ENCODE measurements around the gene GABRG3. TPM values are rescaled to one million over a fixed set of nuclear protein-coding genes. Genes with fewer than 3 reads are reported as not detected.
"Not testable (repeated sequence)": the region's sequence is repeated elsewhere in the genome, so short reads cannot be mapped to it uniquely, and the experiment has no call there.

Gene GABRG3
- total RNA-seq, 1 donor from 2014 or later = 0.06 TPM

GRCh38 chr15:26981492-26981891 lies 10.5 kb downstream of the GABRG3 start:
- no peak overlapping the region for H3K4me3 ChIP-seq (ENCODE audit: low read depth, low read length)
- no peak for DNase-seq (ENCODE audit: low read depth)
- TF ChIP-seq, protein P1, sequence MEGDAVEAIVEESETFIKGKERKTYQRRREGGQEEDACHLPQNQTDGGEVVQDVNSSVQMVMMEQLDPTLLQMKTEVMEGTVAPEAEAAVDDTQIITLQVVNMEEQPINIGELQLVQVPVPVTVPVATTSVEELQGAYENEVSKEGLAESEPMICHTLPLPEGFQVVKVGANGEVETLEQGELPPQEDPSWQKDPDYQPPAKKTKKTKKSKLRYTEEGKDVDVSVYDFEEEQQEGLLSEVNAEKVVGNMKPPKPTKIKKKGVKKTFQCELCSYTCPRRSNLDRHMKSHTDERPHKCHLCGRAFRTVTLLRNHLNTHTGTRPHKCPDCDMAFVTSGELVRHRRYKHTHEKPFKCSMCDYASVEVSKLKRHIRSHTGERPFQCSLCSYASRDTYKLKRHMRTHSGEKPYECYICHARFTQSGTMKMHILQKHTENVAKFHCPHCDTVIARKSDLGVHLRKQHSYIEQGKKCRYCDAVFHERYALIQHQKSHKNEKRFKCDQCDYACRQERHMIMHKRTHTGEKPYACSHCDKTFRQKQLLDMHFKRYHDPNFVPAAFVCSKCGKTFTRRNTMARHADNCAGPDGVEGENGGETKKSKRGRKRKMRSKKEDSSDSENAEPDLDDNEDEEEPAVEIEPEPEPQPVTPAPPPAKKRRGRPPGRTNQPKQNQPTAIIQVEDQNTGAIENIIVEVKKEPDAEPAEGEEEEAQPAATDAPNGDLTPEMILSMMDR (conservative IDR thresholded peaks at IDR 0.05; ENCODE audit: low read depth, low read length) = no peak

GRCh38 chr15:26983822-26984221 lies 12.8 kb downstream of the GABRG3 start:
- no peak for DNase-seq (ENCODE audit: low read depth)
- TF ChIP-seq, protein P1 (conservative IDR thresholded peaks at IDR 0.05; ENCODE audit: low read depth, low read length) = no peak
- H3K4me3 ChIP-seq (ENCODE audit: low read depth, low read length) = no peak overlapping the region

- TF ChIP-seq, protein P1 (conservative IDR thresholded peaks at IDR 0.05; ENCODE audit: low read depth, low read length) = no peak
- H3K4me3 ChIP-seq (ENCODE audit: low read depth, low read length) = no peak overlapping the region
- no peak for DNase-seq (ENCODE audit: low read depth)
These were observed 14.1 kb downstream of the GABRG3 start for GRCh38 chr15:26985050-26985449.

- H3K4me3 ChIP-seq (ENCODE audit: low read depth, low read length) = no peak overlapping the region
- DNase-seq (ENCODE audit: low read depth) = no peak
- TF ChIP-seq, protein P1 (conservative IDR thresholded peaks at IDR 0.05; ENCODE audit: low read depth, low read length) = no peak
These were observed 25.3 kb downstream of the GABRG3 start for GRCh38 chr15:26996250-26996649.

- DNase-seq (ENCODE audit: low read depth); H3K4me3 ChIP-seq (ENCODE audit: low read depth, low read length): not testable (repeated sequence)
These were observed 32.0 kb downstream of the GABRG3 start for GRCh38 chr15:27003003-27003402.

DNA sequence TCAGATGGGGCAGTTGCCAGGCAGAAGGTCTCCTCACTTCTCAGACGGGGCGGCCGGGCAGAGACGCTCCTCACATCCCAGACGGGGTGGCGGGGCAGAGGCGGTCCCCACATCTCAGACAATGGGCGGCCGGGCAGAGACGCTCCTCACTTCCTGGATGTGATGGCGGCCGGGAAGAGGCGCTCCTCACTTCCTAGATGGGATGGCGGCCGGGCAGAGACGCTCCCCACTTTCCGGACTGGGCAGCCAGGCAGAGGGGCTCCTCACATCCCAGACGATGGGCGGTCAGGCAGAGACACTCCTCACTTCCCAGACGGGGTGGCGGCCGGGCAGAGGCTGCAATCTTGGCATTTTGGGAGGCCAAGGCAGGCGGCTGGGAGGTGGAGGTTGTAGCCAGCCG lies 33.2 kb downstream of the GABRG3 start:
- not testable (repeated sequence) for H3K4me3 ChIP-seq (ENCODE audit: low read depth, low read length)

DNA sequence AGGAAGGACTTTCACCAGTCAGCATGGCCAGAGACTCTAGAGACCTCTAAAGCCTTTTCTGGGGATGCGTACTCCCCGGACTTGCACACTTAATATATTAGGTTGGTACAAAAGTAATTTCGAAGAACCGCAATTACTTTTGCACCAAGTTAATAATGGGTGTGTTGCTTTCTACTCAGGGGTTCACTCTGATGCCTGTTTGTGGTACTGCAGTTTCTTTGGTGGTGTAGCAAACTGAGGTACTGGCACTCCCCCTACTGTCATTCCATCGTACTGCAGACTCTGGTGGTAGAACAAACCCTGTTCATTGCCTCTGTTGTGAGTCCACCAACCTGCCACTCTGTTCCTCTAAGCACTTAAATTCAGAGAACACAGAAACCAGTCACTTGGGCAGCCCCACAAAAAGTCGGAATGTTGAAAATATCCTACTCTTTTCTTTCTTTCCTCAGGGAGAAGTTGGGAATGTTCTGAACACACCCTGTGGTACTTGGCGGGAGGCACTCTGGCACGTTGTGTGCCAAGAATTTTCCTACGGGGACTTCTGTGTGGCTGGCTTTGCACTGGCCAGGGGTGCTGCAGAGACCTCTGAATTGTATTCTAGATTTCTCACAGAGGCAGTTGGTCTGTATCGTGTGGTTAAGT lies 46.3 kb downstream of the GABRG3 start:
- TF ChIP-seq, protein P1 (conservative IDR thresholded peaks at IDR 0.05; ENCODE audit: low read depth, low read length) = peak; percentile 92
- peak; percentile 33 for DNase-seq (ENCODE audit: low read depth)
- no peak overlapping the region for H3K4me3 ChIP-seq (ENCODE audit: low read depth, low read length)

More for the DNA sequence above, 33.2 kb downstream of the GABRG3 start:
- DNase-seq (ENCODE audit: low read depth) = not testable (repeated sequence)

DNA sequence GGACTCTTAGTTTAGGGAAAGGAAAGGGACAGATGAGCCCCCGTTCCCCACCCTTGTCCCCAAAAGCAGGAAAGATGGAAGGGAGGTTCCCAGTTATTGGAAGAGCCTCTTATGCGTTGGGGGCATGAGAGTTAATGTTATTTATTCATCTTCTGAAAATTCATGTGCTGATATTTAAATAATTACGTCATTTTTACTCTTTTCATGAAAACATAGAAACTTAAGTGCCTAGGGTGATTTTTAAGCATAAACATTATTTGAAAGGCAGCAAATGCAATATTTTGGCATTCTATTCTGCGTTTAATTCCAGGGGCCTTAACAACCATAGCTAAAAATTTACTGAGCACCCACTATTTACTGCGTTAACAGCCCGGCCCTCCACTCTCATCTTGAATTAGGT lies 48.7 kb downstream of the GABRG3 start:
- no peak overlapping the region for H3K4me3 ChIP-seq (ENCODE audit: low read depth, low read length)
- TF ChIP-seq, protein P1 (conservative IDR thresholded peaks at IDR 0.05; ENCODE audit: low read depth, low read length) = no peak
- no peak for DNase-seq (ENCODE audit: low read depth)

All from epithelial cell of proximal tubule (primary cell).